Right renal pelvis (tissue), 4 donors: Measurements from ENCODE around the gene GLG1. TPM values are rescaled to one million over a fixed set of nuclear protein-coding genes. Genes with fewer than 3 reads are reported as not detected.
"Not testable (repeated sequence)": the region's sequence is repeated elsewhere in the genome, so short reads cannot be mapped to it uniquely, and the experiment has no call there.

Experiments
- DNase-seq, 4 donors: peaks; one replicate each; pipeline ENCODE4 v3.0.0-alpha.2; 2013; ENCODE audit warnings: low read depth in 4 of 4, low spot score in 3 of 4, missing footprints in 1 of 4
- polyA plus RNA-seq, 4 donors: library from polyadenylated mRNA; unstranded; fragments of 120-200 nt; gene quantifications; one replicate each; pipeline ENCODE4 v1.2.1, GENCODE V29; 2013; ENCODE audit not compliant: insufficient read length in 4 of 4

The GLG1 gene
- 100 to 1,000 TPM; 155 to 169 (median 160) TPM for polyA plus RNA-seq

DNA sequence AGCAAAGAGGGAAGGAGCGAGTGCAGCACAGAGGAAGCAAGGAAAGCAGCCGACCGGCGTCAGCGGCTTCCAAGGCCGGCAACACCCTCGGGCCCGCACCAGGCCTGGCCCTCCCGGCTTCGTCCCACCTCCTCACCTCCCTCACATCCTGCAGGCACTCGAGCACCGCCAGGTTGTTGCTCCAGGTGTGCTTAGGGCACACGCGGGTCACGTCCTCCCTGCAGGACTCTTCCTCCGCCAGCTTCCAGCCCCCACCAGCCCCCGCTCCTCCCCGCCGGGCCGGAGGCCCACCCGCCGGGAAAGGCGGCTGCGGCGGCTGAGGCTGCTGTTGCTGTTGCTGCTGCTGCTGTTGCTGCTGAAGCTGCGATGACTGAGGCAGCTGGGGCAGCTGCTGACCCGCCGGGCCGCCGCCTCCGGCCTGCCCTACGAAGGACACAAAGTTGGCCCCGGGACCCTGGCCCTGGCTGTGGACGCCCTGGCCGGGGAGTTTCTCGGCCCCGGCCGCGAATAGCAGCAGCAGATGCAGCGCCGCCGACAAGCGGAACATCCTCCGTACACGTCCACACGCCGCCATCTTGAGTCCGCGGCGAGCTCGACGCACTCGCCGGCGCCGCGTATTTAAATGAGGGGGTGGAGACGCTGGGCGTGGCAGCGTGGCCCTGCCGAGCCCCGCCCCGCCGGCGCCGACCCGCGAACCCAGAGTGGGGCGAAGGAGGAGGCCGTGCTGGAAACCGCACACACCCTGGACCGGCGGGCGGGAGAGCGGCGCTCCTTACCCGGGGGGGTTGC is at the start of gene GLG1:
GLG1 (minus strand) TSS at position 594 of the 789 bp plus-strand sequence; CDS start at position 574, 20 bp downstream.
- DNase-seq, result peak; percentile 83 to 90 (median 88)

DNA sequence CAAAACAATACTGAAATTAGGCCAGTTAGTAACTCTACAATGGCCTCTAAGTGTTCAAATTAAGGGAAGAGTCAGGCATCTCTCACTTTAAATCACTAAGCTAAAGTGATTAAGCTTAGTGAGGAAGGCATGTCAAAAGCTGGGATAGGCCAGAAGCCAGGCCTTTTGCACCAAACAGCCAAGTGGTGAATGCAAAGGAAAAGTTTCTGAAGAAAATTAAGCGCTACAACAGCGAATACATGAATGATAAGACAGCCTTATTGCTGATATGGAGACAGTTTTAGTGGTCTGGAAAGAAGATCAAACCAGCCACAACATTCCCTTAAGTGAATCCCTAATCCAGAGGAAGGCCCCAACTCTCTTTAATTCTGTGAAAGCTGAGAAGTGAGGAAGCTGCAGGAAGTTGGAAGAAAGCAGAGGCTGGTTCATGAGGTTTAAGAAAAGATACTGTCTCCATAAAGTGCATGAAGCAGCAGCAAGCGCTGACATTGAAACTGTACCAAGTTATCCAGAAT is 47.7 kb upstream of the GLG1 start:
- DNase-seq, result no peak

DNA sequence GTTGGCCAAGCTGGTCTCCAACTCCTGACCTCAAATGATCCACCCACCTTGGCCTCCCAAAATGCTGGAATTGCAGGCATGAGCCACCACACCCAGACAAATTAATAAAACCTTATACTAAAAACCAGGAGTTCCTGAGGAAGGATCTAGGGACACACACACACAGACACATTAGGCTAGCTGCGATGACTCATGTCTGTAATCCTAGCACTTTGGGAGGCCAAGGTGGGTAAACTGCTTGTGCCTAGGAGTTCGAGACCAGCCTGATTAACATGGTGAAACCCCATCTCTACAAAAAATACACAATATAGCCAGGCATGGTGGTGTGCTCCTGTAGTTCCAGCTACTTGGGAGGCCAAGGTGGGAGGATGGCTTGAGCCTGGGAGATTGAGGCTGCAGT is 46.0 kb upstream of the GLG1 start:
- not testable (repeated sequence) for DNase-seq

DNA sequence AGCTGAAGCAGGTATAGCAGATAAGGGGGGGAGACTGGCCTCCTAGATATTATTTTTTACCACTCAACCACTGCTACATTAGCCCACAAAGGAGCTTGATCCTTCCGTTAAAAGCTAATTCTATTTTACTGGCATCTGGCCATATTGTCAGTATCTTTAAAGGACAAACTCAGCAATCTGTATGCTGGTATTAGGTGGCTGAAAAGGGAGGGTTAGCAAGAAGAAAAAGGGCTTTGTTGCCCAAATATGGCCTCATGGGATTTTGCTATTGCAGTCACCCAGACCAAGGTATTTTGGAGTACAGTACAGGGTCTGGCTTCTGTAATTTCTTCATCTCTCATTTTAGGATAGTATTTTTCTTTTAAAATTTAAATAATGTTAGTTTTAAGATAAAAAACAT is 45.3 kb upstream of the GLG1 start:
- DNase-seq, result no peak

DNA sequence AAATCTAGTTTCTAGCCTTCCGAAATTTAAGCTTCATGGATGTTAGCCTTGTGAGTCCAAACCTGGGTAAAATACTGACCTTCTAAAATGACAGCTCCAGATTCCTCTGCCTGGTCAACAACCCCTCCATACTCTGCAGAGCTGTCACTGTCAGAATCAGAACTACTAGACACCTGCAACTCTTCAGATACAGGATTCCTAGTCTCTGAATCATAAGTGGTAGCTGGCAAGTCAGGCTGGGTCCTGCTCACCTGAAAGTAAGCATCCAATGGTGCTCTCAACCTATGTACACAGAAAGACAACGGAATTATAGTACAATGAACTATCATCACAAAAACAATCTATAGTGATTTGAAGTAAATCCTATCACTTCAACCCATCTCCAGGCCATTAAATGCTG is 44.9 kb upstream of the GLG1 start:
- no peak for DNase-seq

DNA sequence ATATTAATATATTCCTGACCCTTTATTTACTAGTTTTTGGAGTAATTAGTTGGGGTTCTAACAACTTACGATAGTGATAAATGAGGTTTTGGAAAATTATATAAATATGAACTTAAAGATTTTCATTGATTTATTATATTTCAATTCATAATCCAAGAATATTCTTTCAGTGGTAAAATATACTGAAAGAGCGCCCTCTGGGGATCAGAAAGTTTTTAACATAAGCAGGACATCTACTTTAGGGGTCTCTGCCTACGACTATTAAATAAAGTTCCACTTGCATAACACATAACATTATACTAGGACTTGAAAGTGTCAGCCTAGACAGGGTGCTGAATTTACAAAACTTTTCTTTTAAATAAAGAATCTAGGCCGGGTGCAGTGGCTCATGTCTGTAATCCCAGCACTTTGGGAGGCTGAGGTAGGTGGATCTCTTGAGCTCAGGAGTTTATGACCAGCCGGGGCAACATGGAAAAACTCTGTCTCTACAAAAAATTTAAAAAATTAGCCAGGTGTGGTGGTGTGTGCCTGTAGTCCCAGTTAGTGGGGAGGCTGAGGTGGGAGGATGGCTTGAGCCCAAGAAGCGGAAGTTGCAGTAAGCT is 44.2 kb upstream of the GLG1 start:
- no peak for DNase-seq

DNA sequence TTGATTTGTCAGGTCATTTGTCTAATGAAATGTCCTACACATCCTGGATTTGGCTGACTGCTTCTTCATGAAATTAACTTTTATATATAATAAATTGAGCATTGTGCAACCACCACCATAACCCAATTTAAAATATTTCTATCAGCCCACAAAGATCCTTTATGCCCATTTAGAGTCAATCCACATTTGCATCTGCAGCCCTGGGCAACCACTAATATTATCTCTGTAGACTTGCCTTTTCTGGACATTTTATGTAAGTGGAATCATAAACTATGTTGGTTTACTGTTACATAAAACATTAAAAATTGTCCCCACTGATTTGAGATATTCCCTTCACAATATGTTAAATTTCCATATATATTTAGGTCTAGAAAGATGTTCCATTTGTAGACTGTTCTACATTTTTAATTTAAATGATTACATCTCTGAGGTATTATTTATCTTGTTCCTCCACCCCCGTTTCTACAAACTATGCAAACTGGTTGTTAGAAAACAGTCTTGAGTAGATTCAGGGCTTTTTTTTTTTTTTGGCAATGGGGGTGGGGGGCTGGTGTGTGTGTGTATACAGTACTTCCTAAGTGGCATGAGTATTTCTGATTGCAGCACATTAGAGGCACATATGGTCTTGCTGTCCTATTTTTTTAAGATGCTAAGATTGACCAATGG is 43.1 kb upstream of the GLG1 start:
- no peak for DNase-seq

DNA sequence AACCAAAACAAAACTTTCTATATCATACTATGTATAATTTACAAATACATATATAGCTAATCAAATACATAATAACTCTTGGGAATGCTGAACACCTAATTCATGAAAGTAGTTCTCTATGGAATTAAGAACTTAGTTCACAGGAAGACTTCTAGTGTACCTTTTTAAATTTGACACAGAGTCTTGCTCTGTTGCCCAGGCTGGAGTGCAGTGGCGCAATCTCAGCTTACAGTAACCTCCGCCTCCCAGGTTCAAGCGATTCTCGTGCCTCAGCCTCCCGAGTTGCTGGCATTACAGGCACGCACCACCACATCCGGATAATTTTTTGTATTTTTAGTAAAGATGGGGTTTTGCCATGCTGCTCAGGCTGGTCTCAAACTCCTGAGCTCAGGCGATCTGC is 35.1 kb upstream of the GLG1 start:
- DNase-seq, result no peak

DNA sequence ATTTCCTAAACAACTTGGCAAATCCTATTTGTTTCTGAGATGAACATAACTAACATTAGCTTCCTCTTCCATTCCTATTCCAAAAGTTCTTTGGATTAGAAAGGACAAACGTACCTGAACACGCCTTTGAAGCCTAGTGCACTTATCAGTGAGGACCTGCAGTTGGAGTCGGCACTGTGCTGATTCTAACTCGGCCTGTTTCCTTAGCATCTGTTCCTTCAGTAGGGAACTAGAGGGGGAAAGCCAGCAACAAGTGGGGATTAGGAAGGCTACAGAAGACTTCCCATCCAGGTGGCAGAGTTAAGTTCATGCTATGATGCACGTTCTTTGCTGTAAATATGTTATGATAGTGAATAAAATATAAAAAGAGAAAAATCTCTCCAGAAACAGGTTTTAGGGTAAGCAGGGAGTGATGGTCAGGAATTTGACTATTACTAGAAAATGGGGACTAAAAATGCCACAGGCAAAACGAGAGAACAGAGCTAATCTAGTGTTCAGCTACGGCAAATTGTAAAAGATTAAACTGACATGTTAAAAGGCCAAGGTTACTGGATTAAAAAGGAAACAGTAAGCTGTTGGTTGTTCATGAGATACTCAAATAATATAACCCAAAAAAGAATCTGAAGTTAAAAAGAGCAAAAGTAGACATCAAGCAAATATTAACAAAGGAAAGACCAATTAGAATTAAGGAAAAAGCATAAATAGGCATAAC is 31.0 kb upstream of the GLG1 start:
- no peak for DNase-seq

DNA sequence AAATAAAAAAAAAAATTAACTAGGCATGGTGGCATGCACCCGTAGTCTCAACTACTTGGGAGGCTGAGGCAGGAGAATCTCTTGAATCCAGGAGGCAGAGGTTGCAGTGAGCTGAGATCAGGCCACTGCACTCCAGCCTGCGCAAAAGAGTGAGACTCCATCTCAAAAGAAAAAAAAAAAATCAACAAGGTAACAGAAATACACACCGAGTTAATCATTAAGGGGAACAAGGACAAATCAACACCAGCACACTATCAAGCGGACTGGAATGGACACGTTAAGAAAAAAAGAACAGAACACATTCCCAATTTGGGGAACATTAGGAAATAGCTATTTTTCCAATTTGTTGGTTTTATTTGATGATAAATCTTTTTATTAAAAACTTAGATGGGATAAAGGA is 28.4 kb upstream of the GLG1 start:
- no peak for DNase-seq

DNA sequence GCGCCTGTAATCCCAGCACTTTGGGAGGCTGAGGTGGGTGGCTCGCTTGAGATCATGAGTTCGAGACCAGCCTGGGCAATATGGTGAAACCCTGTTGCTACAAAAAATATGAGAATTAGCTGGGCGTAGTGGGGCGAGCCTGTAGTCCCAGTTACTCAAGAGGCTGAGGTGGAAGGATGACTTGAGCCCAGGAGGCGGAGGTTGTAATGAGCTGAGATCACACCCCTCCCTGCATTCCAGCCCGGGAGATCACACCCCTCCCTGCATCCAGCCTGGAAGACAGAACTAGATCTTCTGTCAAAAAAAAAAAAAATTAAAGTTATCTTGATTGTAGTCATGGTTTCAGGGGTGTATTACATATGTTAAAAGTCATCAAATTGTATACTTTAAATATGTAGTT is 26.8 kb upstream of the GLG1 start:
- DNase-seq, result no peak

DNA sequence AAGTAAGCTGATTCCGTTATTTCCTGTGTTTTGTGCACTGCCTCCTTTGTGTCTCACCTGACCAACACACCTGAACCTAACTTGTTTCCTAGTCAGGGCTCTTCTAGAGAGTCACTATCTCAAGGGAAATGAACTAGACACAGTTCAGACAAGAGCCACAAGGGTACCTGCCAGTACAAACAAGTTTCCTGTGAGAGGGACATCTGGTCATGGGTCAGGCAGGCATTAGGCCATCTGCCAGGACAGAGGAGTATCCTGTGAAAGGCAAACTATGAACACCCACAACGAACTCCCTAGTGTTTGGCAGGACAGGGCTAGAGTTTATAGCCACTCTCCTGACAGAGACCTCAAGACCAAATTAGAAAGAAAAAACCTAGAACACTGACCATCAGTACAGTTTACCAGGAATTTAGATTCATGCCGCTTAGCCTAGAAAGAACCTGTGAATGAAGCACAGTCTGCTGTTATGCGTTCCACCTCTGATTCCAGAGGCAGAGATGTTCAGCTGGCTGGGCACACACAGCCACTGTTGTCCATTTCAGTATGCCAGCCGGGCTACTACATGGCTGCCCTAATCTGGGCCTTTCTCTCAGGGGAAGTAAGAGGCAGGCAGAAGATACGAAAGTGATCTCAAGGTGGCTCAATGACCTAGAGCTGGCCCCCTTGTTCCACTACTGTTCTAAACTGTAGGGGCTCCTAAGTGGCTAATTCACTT is 20.7 kb upstream of the GLG1 start:
- no peak for DNase-seq

DNA sequence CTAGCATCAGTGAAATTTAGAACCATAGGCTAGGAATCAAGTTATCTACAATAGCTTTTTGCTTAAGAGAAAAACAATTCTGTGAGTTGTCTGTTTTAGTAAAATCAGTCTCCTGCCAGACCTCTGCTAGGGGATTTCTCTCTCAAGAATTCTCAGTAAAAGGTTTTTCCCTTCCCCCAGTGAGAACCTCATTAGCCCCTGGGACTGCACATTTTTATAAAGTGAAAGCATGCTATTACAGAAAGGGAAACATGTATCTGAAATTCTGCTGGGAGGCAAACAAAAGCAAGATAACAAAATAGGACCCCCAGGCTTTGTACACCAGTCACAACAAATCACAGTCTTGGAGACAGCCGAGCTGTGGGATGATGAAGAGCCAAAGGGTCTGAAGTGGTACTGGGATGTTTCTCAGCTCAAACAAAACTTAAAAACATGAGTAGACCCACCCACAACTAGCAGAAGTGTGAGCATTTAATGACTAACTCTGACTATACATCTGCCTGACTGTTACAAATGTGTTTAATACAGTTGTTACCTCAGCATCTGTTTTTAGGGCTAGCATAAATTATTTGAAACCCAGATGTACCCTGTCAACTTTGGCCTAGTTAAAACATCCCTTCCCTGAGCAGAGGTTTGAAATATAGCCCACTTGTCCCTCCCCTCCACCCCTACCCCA is 20.0 kb upstream of the GLG1 start:
- no peak for DNase-seq

DNA sequence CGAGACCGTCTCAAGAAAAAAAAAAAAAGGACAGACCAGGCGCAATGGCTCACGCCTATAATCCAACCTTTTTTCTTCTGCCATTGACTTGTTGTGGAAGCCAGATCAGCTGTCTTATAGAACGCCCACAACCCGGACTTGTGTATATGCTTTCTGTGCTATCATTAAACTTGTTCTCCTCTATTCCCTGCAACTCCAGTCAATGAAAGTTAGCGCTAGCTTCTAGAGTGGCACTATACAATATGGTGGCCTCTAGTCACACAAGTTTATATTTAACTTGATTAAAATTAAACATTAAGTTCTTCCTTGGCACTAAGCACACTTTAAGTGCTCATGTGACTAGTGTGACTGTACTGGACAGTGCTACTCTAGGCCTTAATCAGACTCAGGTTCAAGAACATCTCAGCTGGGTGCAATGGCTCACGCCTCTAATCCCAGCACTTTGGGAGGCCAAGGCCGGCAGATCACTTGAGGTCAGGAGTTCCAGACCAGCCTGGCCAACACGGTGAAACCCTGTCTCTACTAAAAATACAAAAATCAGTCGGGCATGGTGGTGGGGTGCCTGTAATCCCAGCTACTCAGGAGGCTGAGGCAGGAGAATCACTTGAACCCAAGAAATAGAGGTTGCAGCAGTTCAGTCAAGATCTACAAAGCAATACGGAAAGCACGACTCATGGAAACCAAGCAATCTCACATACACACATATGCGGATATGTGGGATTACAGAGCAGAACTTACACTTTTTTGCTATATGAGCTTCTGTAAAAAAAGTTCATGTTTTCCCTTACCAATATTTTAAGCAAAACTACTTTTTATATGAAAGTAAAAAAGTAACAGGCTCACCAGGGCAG is 18.8 kb upstream of the GLG1 start:
- DNase-seq, result no peak

DNA sequence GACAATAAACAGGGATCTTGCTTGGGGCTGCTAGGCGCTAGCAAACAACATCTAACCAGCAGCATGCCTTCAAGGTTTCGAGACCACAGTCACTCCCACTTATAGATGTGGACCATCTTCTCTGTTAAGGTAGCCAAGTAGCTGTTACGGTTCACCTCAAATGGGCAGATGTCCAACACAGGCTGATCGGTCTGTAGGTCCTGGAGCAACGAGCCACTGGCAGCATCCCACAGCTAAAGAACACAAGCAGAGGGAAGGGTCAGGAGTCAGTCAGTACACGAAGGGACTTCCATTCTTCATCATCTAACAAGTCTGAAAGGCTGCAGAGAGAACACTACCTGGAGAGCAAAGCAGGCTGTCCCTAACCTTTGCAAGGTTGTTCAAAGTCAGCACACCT is 16.9 kb upstream of the GLG1 start:
- no peak for DNase-seq

DNA sequence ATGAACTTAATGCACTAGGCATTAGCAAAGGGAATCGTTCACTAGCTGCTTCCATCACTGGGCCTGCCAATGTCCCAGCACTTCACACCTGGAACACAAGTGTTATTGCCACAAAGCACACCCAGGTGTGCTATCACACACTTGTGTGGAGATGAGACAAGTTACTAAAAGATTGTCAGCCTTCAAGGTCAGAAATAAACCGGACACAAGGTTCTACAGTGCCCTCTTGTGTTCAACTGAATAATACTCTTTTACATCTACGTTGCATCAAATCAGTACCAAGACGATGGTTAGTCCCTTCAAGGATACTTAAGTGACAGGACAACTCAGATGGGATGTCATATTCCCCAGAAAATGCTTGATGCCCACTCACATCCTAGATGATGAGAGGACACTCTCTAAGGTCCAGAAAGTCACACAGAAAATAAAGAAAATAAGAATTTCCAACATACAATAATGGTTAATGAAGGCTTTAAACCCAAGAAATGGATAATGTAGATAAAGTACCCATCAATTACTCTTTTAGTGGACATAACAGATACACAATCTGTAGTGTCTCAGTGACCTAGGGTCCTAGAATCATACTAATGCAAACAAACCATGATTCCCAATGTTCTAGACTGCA is 16.4 kb upstream of the GLG1 start:
- DNase-seq, result no peak

DNA sequence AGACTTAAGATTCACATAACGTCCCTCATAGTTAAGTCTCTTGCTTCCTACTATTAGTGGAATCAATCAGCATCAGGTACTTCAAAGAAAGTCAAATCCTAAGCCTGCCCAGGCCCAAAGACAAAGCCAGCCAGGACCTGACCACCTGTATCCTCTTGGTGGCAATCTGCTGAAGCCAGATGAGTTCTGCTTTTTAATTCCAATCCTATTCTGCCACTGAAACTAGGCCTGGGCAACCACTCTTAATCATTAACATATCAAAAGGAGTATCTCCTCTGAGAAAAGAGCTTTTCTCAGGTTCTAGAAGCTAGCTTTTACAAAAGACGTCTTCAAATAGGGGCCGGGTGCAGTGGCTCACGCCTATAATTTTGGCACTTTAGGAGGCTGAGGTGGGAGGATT is 15.1 kb upstream of the GLG1 start:
- DNase-seq, result no peak

DNA sequence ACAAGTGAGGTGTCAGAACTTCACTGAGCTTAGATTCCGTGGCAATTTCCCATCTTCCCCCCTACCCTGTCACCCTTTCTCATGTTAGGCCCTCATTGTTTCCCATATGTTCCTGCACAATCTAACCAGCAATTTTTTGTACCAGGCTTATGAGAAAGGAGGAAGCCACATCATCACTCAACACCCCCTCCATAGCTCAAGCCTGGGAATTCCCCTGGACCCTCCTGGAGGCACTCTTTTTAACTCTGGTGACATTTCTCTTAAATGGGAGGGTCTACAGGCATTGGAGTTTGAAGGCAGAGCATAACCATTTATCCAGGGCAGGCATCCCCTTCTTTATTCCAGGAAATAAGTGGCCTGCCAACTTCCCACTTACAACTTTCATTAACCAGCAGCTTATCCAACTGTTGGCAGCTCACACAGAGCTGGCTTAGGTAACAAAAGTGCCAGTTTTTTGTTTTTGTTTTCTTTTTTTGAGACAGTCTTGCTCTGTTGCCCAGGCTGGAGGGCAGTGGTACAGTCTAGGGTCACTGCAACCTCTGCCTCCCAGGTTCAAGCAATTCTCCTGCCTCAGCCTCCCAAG is 10.4 kb upstream of the GLG1 start:
- DNase-seq, result no peak
